Calu3 (cell line): ENCODE measurements around the gene ATP11A. TPM values are rescaled to one million over a fixed set of nuclear protein-coding genes. Genes with fewer than 3 reads are reported as not detected.

Source experiments
- BruUV-seq: library from RNA; stranded (reverse); fragments of 400-500 nt; replicated peaks from 2 replicates; lab custom pipeline; 2021; lab: Mats Ljungman, UMichigan
- CTCF ChIA-PET: fragments of 300-600 bp; sonication (Branson Sonifier 250); formaldehyde crosslinking; loops from one replicate; lab custom pipeline; 2022; ENCODE audit warnings: antibody characterized with exemption; lab: Charles Lee
- DNase-seq: peaks from one replicate; pipeline ENCODE4 v3.0.0; 2022
- H3K27ac Mint-ChIP-seq: one replicate; pipeline ENCODE4 v1.8.0; 2022; ENCODE audit warnings: mixed read lengths; ENCODE audit not compliant: unreplicated experiment
- H3K27me3 Mint-ChIP-seq: one replicate; pipeline ENCODE4 v1.8.0; 2022; ENCODE audit warnings: mixed read lengths; ENCODE audit not compliant: unreplicated experiment
- H3K36me3 Mint-ChIP-seq: one replicate; pipeline ENCODE4 v1.8.0; 2022; ENCODE audit warnings: mild to moderate bottlenecking, moderate library complexity, mixed read lengths; ENCODE audit not compliant: insufficient read depth, unreplicated experiment
- H3K4me1 Mint-ChIP-seq: one replicate; pipeline ENCODE4 v1.8.0; 2022; ENCODE audit warnings: mild to moderate bottlenecking, low read depth, mixed read lengths; ENCODE audit not compliant: unreplicated experiment
- H3K4me3 Mint-ChIP-seq: one replicate; pipeline ENCODE4 v1.8.0; 2022; ENCODE audit warnings: mild to moderate bottlenecking, low read depth, moderate library complexity, mixed read lengths; ENCODE audit not compliant: unreplicated experiment
- H3K9me3 Mint-ChIP-seq: one replicate; pipeline ENCODE4 v1.8.0; 2022; ENCODE audit warnings: low read depth, mixed read lengths; ENCODE audit not compliant: unreplicated experiment
- CTCF ChIP-seq: fragments of 200-600 bp; IDR thresholded peaks from one replicate; pipeline ENCODE4 v1.8.0; 2022; ENCODE audit warnings: antibody characterized with exemption; ENCODE audit not compliant: unreplicated experiment
- intact Hi-C: fragments of 100-400 bp; cut with micrococcal nuclease; formaldehyde crosslinking; loops from one replicate; pipeline ENCODE4 v1.10.0; 2022; ENCODE audit not compliant: unreplicated experiment
- total RNA-seq: library from RNA; stranded (reverse); gene quantifications from 2 replicates; pipeline ENCODE4 v1.2.3, GENCODE V29; 2022

The ATP11A gene
- total RNA-seq, 1 experiment from 2014 or later: 115 TPM

GRCh38 chr13:112643759-112644459 is 45.9 kb upstream of the ATP11A start:
- Mint-ChIP-seq H3K27ac (no peak overlapping the region), H3K27me3 (no peaks in the 10 kb centered on the region), H3K9me3 (no peaks in the 10 kb centered on the region), H3K36me3 (no peaks in the 10 kb centered on the region), H3K4me1 (no peaks in the 10 kb centered on the region), H3K4me3 (no peak overlapping the region)
- no peak for TF ChIP-seq CTCF
- CTCF ChIA-PET: no interaction called here
- no TSS peak for BruUV-seq
- peak; percentile 17 for DNase-seq
- intact Hi-C loops: no loop called here

GRCh38 chr13:112645327-112645914 is 44.4 kb upstream of the ATP11A start:
- no peak overlapping the region for H3K4me3 Mint-ChIP-seq
- no peaks in the 10 kb centered on the region for H3K36me3 Mint-ChIP-seq
- no peak overlapping the region for H3K27ac Mint-ChIP-seq
- intact Hi-C loops: no loop called here
- no peak for DNase-seq
- no TSS peak for BruUV-seq
- H3K4me1 Mint-ChIP-seq: no peaks in the 10 kb centered on the region
- no peak for TF ChIP-seq CTCF
- no peaks in the 10 kb centered on the region for H3K27me3 Mint-ChIP-seq
- H3K9me3 Mint-ChIP-seq: no peaks in the 10 kb centered on the region
- CTCF ChIA-PET: no interaction called here

- no peak for DNase-seq
- Mint-ChIP-seq H3K36me3 (no peaks in the 10 kb centered on the region), H3K27me3 (no peaks in the 10 kb centered on the region), H3K9me3 (no peaks in the 10 kb centered on the region), H3K4me1 (peaks cover 4% of the 10 kb centered on the region), H3K4me3 (no peak overlapping the region), H3K27ac (no peak overlapping the region)
- CTCF ChIA-PET: no interaction called here
- no peak for TF ChIP-seq CTCF
- intact Hi-C loops: no loop called here
- BruUV-seq: no TSS peak
Measured at GRCh38 chr13:112647256-112647655, 42.6 kb upstream of the ATP11A start.

- Mint-ChIP-seq H3K27ac (no peak overlapping the region), H3K4me1 (peaks cover 12% of the 10 kb centered on the region), H3K9me3 (no peaks in the 10 kb centered on the region), H3K27me3 (no peaks in the 10 kb centered on the region), H3K4me3 (no peak overlapping the region), H3K36me3 (no peaks in the 10 kb centered on the region)
- no peak for TF ChIP-seq CTCF
- no TSS peak for BruUV-seq
- CTCF ChIA-PET: no interaction called here
- no peak for DNase-seq
- intact Hi-C loops: no loop called here
Measured at GRCh38 chr13:112648101-112648500, 41.7 kb upstream of the ATP11A start.
